Breast epithelium (tissue), 4 donors: ENCODE results near the gene GAN. TPM values are rescaled to one million over a fixed set of nuclear protein-coding genes. Genes with fewer than 3 reads are reported as not detected.

ENCODE experiments used
- DNase-seq, 2 donors: peaks; one replicate each; pipeline ENCODE4 v3.0.0-alpha.2; 2019; ENCODE audit warnings: low spot score in 2 of 2
- H3K27ac ChIP-seq, 2 donors: fragments of 200-600 bp; sonication (generic) in 1 of 2; one replicate each; pipeline ENCODE4 v1.5.1; 2016 to 2019; ENCODE audit warnings: mild to moderate bottlenecking in 1 of 2
- H3K27me3 ChIP-seq, 2 donors: fragments of 200-600 bp; sonication (generic) in 1 of 2; one replicate each; pipeline versions ENCODE4 v1.5.1 to v1.6.0; 2017 to 2019; ENCODE audit warnings: control low read depth in 1 of 2, mild to moderate bottlenecking in 1 of 2
- H3K36me3 ChIP-seq: fragments of 200-600 bp; one replicate; pipeline ENCODE4 v1.5.1; 2019
- H3K4me1 ChIP-seq, 2 donors: fragments of 200-600 bp; sonication (generic); one replicate each; pipeline ENCODE4 v1.5.1; 2016 to 2019; ENCODE audit warnings: control low read depth in 1 of 2
- H3K4me3 ChIP-seq, 3 donors: fragments of 200-600 bp; sonication (generic); 1 replicate in 2 of 3; 2 replicates in 1 of 3; pipeline ENCODE4 v1.5.1; 2016 to 2019; ENCODE audit warnings: mild to moderate bottlenecking in 3 of 3, moderate library complexity in 2 of 3
- H3K9me3 ChIP-seq, 2 donors: fragments of 200-600 bp; sonication (generic) in 1 of 2; one replicate each; pipeline ENCODE4 v1.5.1; 2016 to 2019; ENCODE audit warnings: control low read depth in 1 of 2
- CTCF ChIP-seq, 3 donors: fragments of 450-650 bp; IDR thresholded peaks; one replicate each; pipeline ENCODE4 v1.5.1; 2016 to 2017; ENCODE audit warnings: antibody characterized with exemption in 3 of 3, mild to moderate bottlenecking in 3 of 3, moderate library complexity in 3 of 3
- POLR2A ChIP-seq: fragments of 450-650 bp; IDR thresholded peaks from one replicate; pipeline ENCODE4 v1.6.1; 2016; ENCODE audit warnings: antibody characterized with exemption, mild to moderate bottlenecking, moderate library complexity
- POLR2AphosphoS5 ChIP-seq, 3 donors: sonication (generic); formaldehyde crosslinking; IDR thresholded peaks; one replicate each; pipeline ENCODE4 v1.6.1; 2017; ENCODE audit warnings: antibody characterized with exemption in 3 of 3
- intact Hi-C: fragments of 100-400 bp; cut with DNase I; formaldehyde crosslinking; loops from one replicate; pipeline ENCODE4 v1.15.1; 2023; ENCODE audit warnings: low total_unique reads
- total RNA-seq, 3 donors: library from RNA; depleted of rRNA; stranded (reverse); fragments of >200 nt; gene quantifications; one replicate each; pipeline ENCODE4 v1.1.0, GENCODE V29; 2016

GAN gene
- total RNA-seq, 3 donors from 2014 or later = 7.5 to 15.7 (median 10.8) TPM

- no peaks in the 10 kb centered on the region for H3K4me1 ChIP-seq
Observed at GRCh38 chr16:81268509-81268908, 46.3 kb upstream of the GAN start.

DNA sequence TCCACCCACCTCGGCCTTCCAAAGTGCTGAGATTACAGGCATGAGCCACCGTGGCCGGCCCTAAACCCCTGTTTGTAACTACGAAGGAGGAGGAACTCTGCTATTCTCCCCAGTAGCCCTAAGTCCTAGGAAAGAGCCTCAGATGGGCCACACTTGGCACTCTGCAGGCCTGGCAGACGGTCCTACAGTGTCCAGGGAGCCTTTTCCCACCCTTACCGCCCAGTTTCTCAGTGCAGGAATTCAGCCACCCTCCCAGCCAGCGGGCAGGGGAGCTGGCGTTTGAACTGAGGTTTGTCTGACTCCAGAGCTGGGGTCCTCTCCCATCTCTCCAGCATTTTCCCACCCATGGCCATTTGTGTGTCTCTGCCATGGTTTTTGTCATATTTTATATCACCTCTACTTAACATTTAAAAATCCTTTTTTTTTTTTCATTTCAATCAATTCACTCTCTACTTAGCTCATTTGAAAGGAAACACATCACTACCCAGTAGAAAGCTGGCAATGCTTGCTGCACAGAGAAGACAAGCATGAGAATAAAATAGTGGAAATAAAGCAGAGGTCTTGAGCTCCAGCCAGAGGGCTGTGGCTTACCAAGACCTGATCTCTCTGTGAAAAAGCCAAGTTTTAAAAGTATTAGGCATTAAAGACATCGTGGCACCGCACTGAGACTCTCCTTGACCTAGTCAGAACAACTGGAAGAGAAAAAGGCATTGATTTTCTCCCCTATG, 41.4 kb upstream of the GAN start:
- Histone ChIP-seq H3K9me3 (no peaks in the 10 kb centered on the region), H3K36me3 (no peaks in the 10 kb centered on the region), H3K27me3 (no peaks in the 10 kb centered on the region), H3K4me3 (no peak overlapping the region), H3K4me1 (no peaks in the 10 kb centered on the region), H3K27ac (no peak overlapping the region)
- DNase-seq = no peak
- intact Hi-C loops = no loop called here
- TF ChIP-seq CTCF (IDR thresholded peaks at IDR 0.05) (no peak), POLR2A (no peak), POLR2AphosphoS5 (IDR thresholded peaks at IDR 0.05) (no peak)

More at GRCh38 chr16:81268509-81268908, 46.3 kb upstream of the GAN start:
- intact Hi-C loops = no loop called here
- Histone ChIP-seq H3K9me3 (no peaks in the 10 kb centered on the region), H3K36me3 (no peaks in the 10 kb centered on the region), H3K27me3 (no peaks in the 10 kb centered on the region), H3K4me3 (no peak overlapping the region), H3K27ac (no peak overlapping the region)
- TF ChIP-seq CTCF (IDR thresholded peaks at IDR 0.05) (no peak), POLR2A (no peak), POLR2AphosphoS5 (IDR thresholded peaks at IDR 0.05) (no peak)
- no peak for DNase-seq

- Histone ChIP-seq H3K9me3 (no peaks in the 10 kb centered on the region), H3K27me3 (no peaks in the 10 kb centered on the region), H3K4me1 (no peaks in the 10 kb centered on the region), H3K27ac (no peak overlapping the region), H3K36me3 (no peaks in the 10 kb centered on the region), H3K4me3 (no peak overlapping the region)
- TF ChIP-seq CTCF (IDR thresholded peaks at IDR 0.05) (no peak), POLR2A (no peak), POLR2AphosphoS5 (IDR thresholded peaks at IDR 0.05) (no peak)
- intact Hi-C loops = no loop called here
- no peak for DNase-seq
Observed at GRCh38 chr16:81275064-81275532, 39.7 kb upstream of the GAN start.

DNA sequence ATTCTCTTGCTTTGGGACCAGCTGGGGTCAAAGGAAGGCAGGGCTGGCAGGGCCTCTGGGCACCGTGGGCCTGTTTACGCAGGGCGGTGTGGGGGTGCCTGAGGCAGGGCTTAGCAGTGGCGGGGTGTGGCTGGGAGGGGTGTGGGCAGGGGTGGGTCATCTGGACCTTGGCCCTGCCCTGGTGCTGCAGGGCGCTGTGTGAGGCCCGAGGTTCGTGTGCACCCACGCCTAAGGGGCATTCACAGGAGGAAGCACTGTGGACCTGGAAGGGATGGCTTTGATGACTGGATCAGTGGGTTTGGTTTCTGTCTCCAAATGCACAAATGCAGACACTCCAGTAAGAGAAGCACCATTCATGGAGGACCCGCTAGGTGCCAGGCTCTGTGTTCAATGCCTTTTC, 39.0 kb upstream of the GAN start:
- DNase-seq = no peak
- Histone ChIP-seq H3K27ac (no peak overlapping the region), H3K4me3 (no peak overlapping the region), H3K4me1 (no peaks in the 10 kb centered on the region), H3K9me3 (no peaks in the 10 kb centered on the region), H3K27me3 (no peaks in the 10 kb centered on the region), H3K36me3 (no peaks in the 10 kb centered on the region)
- TF ChIP-seq CTCF (IDR thresholded peaks at IDR 0.05) (no peak), POLR2A (no peak), POLR2AphosphoS5 (IDR thresholded peaks at IDR 0.05) (no peak)
- intact Hi-C loops = no loop called here

- no peak for DNase-seq
- intact Hi-C loops = no loop called here
- H3K27me3 ChIP-seq = no peaks in the 10 kb centered on the region
- no peaks in the 10 kb centered on the region for H3K4me1 ChIP-seq
- H3K27ac ChIP-seq = no peak overlapping the region
- no peaks in the 10 kb centered on the region for H3K36me3 ChIP-seq
- no peak overlapping the region for H3K4me3 ChIP-seq
- no peaks in the 10 kb centered on the region for H3K9me3 ChIP-seq
- TF ChIP-seq POLR2AphosphoS5 (IDR thresholded peaks at IDR 0.05) = no peak
- no peak for TF ChIP-seq CTCF (IDR thresholded peaks at IDR 0.05)
- no peak for TF ChIP-seq POLR2A
Observed at GRCh38 chr16:81276323-81276722, 38.4 kb upstream of the GAN start.
